ACC112 (cell line): ENCODE results near the gene SETD5.
A peak's percentile ranks its signal among the peaks of the same experiment; 100 is the strongest.

Source experiments
- H2AFZ ChIP-seq: fragments of 200-600 bp; sonication (generic); one replicate; pipeline ENCODE4 v1.6.0; 2017; ENCODE audit warnings: antibody characterized with exemption, low read length; ENCODE audit not compliant: unreplicated experiment
- H3K27ac ChIP-seq: fragments of 200-600 bp; sonication (generic); 2 replicates; pipeline ENCODE4 v1.5.1; 2014; ENCODE audit warnings: low read depth, mild to moderate bottlenecking, antibody characterized with exemption, low read length, moderate library complexity
- H3K27me3 ChIP-seq: fragments of 200-600 bp; sonication (generic); 2 replicates; pipeline ENCODE4 v1.6.1; 2014; ENCODE audit warnings: mild to moderate bottlenecking, antibody characterized with exemption, low read length, moderate library complexity, mixed read lengths; ENCODE audit not compliant: insufficient read depth
- H3K36me3 ChIP-seq: fragments of 200-600 bp; sonication (generic); 2 replicates; pipeline ENCODE4 v1.6.1; 2016; ENCODE audit warnings: mild to moderate bottlenecking, antibody characterized with exemption, low read length, moderate library complexity, mixed read lengths; ENCODE audit not compliant: insufficient read depth
- H3K4me1 ChIP-seq: fragments of 200-600 bp; sonication (generic); one replicate; pipeline ENCODE4 v1.6.1; 2016; ENCODE audit warnings: low read length, mixed read lengths; ENCODE audit not compliant: insufficient read depth, unreplicated experiment, control insufficient read depth
- H3K4me3 ChIP-seq: fragments of 200-600 bp; sonication (generic); 2 replicates; pipeline ENCODE4 v1.5.1; 2014; ENCODE audit warnings: mild to moderate bottlenecking, low read depth, low read length
- H3K79me2 ChIP-seq: fragments of 200-600 bp; sonication (generic); one replicate; pipeline ENCODE4 v1.6.0; 2016; ENCODE audit warnings: low read length; ENCODE audit not compliant: control insufficient read depth, unreplicated experiment, insufficient read depth

The SETD5 gene

GRCh38 chr3:9412293-9412692 is 14.9 kb downstream of the SETD5 start:
- Histone ChIP-seq H3K36me3 (peaks cover 7% of the 10 kb centered on the region), H3K27me3 (no peaks in the 10 kb centered on the region), H2AFZ (no peak overlapping the region), H3K27ac (no peak overlapping the region), H3K4me1 (peaks cover 28% of the 10 kb centered on the region), H3K4me3 (no peak overlapping the region), H3K79me2 (peaks cover 99% of the 10 kb centered on the region)

DNA sequence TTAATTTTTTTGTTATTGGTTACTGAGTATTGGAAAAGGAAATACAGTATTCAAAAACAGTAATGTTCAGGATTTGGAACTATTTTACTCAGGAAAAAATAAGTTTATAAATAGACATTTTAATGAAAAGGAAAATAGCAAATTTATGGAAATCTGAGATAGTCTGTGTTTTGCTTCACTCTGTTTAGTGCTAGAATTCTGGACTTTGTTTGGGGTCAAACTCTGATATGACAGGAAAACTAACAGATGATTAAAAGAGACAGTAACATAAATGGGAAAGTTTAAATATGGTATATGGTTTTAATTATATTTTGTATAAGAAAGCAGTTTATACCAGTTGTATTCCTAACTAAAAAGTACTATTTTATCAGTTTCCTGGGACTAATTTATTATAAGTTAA is 17.4 kb downstream of the SETD5 start:
- 0 out of 2 replicates have a peak overlapping the region, but pooled peaks have one; percentile 7 for H3K27ac ChIP-seq
- H3K27me3 ChIP-seq, result no peaks in the 10 kb centered on the region
- H3K36me3 ChIP-seq, result no peaks in the 10 kb centered on the region; the same call in 1 of the 2 replicates
- H3K79me2 ChIP-seq, result peaks cover 96% of the 10 kb centered on the region
- no peak overlapping the region for H2AFZ ChIP-seq
- peaks cover 28% of the 10 kb centered on the region for H3K4me1 ChIP-seq
- no peak overlapping the region for H3K4me3 ChIP-seq

GRCh38 chr3:9415485-9416138 is 18.2 kb downstream of the SETD5 start:
- Histone ChIP-seq H3K4me3 (no peak overlapping the region), H2AFZ (no peak overlapping the region), H3K36me3 (no peaks in the 10 kb centered on the region; the same call in 1 of the 2 replicates), H3K79me2 (peaks cover 96% of the 10 kb centered on the region), H3K4me1 (peaks cover 32% of the 10 kb centered on the region), H3K27me3 (no peaks in the 10 kb centered on the region), H3K27ac (peak overlapping the region; percentile 44)

DNA sequence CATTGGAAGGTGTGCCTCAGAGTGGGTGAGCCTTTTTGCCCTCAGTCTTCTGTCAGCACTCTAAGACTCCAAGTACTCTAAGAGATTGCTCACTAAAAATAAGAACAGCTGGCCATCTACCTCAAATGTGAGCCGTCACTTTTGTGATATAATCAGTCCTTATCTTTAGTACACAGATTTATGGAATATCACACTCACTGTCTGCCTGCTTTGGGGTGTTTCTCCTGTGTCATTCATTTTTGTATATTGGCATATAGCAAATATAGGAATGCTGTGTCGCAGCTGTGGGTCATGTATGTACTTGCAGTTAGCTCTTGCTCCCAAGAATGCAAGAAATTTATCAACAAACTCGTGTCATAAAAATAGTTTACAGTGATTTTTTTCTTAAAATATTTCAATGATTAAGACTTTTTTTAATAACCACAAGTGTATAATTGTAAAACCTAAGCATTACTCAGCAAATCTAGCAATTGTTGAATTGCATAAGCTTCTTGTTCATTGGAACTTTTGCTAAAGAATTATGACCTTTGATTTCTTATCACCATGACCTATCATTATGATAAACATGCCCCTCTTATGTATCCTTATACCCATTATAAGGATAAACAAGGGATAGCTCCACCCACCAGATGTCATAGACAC is 18.8 kb downstream of the SETD5 start:
- H3K4me1 ChIP-seq, result peaks cover 39% of the 10 kb centered on the region
- H2AFZ ChIP-seq, result no peak overlapping the region
- no peaks in the 10 kb centered on the region for H3K27me3 ChIP-seq
- H3K36me3 ChIP-seq, result no peaks in the 10 kb centered on the region; the same call in 1 of the 2 replicates
- H3K27ac ChIP-seq, result peak overlapping the region; percentile 44
- no peak overlapping the region for H3K4me3 ChIP-seq
- peaks cover 96% of the 10 kb centered on the region for H3K79me2 ChIP-seq

DNA sequence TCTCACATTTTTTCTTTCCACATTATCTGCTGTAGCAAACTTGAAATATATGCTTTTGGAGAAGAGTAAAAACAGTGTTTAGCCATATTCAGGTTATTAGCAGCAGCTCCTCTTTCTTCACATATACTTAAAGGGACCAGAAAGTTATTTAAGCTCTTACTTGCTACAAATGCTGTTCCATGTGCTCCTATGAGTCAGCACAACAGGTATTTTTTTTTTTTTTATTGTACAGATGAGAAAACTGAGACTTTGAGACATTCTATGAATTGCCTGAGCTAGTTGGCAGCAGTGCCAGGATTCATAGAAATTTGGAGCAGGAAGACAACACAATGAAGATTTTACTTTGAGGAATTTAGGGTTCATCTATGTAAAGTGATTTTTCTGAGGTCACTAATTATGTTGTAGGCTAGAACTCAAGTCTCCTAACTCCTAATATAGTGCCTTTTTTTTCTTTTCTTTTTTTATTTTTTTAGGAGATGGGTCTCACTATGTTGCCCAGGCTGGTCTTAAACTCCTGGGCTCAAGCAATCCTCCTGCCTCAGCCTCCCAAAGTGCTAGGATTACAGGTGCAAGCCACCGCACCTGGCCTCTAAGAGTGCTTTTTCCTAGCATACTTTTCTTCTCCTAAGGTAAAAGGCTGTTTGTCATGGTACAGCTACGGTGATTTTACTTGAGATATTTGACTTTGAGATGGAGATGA is 23.6 kb downstream of the SETD5 start:
- no peaks in the 10 kb centered on the region for H3K27me3 ChIP-seq
- no peak overlapping the region for H2AFZ ChIP-seq
- H3K36me3 ChIP-seq, result no peaks in the 10 kb centered on the region; the same call in 1 of the 2 replicates
- H3K4me3 ChIP-seq, result no peak overlapping the region
- H3K27ac ChIP-seq, result peak overlapping the region; percentile 90
- peaks cover 56% of the 10 kb centered on the region for H3K4me1 ChIP-seq
- peaks cover 94% of the 10 kb centered on the region for H3K79me2 ChIP-seq

DNA sequence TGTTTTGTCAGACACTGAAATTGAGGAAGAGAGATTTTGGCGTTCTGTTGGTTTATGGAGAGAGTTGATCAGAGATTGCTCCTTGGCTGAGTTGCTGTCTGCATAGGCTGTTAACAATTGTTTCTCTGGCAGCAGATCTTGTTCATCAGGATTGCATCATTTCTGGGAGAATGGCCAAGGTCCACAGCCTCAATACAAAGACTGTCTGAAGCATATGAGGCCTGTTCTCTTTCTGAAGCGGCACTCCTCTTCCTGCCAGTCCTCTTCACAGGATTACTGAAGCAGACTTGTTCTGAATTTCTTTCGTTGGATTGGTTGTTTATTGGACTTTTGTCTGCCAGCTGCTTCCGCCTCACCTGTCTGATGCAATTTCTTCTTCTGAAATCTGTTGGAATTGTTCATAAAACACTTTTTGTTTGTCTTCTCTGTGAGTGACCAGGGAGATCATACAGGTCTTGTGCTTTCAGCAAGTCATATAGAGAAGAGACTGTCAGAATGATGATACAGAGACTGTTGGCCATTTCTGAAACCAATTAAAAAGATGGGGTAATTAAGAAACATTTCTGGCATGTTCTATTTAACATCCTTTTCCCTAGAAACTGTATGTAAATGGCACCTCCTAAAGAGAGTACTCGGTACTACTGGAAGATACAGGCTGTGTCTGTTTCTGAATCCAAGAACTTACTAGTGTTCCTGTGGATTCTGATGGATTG is 25.5 kb downstream of the SETD5 start:
- Histone ChIP-seq H3K36me3 (peaks cover 10% of the 10 kb centered on the region), H3K27me3 (no peaks in the 10 kb centered on the region)

DNA sequence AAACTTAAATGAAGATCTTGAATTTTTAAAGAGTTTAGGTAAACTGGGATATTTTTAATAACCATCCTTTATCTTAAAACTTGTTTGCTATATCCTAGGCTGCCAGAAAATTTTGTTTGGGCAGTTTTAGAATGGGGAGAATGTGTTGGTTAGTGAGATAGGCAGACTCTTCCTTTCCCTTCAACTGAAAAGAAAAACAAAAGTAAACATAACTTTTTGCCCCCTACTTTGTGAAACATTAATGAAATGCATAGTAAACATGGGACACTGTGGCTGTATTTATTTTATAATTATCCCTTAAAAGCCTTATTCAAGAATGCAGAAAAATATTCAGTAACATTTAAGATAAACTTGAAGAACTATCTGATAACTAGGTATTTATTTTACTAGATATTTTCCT is 31.0 kb downstream of the SETD5 start:
- Histone ChIP-seq H3K79me2 (peaks cover 93% of the 10 kb centered on the region), H2AFZ (no peak overlapping the region), H3K27ac (no peak overlapping the region), H3K36me3 (peaks cover 63% of the 10 kb centered on the region), H3K4me3 (no peak overlapping the region), H3K4me1 (peaks cover 34% of the 10 kb centered on the region), H3K27me3 (no peaks in the 10 kb centered on the region)

More for the DNA sequence above, 25.5 kb downstream of the SETD5 start:
- Histone ChIP-seq H2AFZ (no peak overlapping the region), H3K4me1 (peaks cover 57% of the 10 kb centered on the region), H3K4me3 (peak overlapping the region; percentile 62), H3K27ac (peak overlapping the region; percentile 90), H3K79me2 (peaks cover 96% of the 10 kb centered on the region)

- peaks cover 80% of the 10 kb centered on the region for H3K36me3 ChIP-seq
- no peak overlapping the region for H3K27ac ChIP-seq
- no peak overlapping the region for H2AFZ ChIP-seq
- H3K4me3 ChIP-seq, result no peak overlapping the region
- peaks cover 12% of the 10 kb centered on the region for H3K4me1 ChIP-seq
- H3K79me2 ChIP-seq, result peaks cover 91% of the 10 kb centered on the region
- no peaks in the 10 kb centered on the region for H3K27me3 ChIP-seq
Observed at GRCh38 chr3:9430733-9431132, 33.3 kb downstream of the SETD5 start.

- peaks cover 80% of the 10 kb centered on the region for H3K79me2 ChIP-seq
- H2AFZ ChIP-seq, result no peak overlapping the region
- H3K4me3 ChIP-seq, result no peak overlapping the region
- no peaks in the 10 kb centered on the region for H3K27me3 ChIP-seq
- peaks cover 78% of the 10 kb centered on the region for H3K36me3 ChIP-seq
- H3K27ac ChIP-seq, result no peak overlapping the region
- H3K4me1 ChIP-seq, result peaks cover under 1% of the 10 kb centered on the region
Observed at GRCh38 chr3:9433627-9434521, 36.5 kb downstream of the SETD5 start.

GRCh38 chr3:9435316-9435715 is 37.9 kb downstream of the SETD5 start:
- H3K79me2 ChIP-seq, result peaks cover 81% of the 10 kb centered on the region
- H2AFZ ChIP-seq, result no peak overlapping the region
- no peak overlapping the region for H3K27ac ChIP-seq
- H3K4me1 ChIP-seq, result peaks cover 5% of the 10 kb centered on the region
- H3K36me3 ChIP-seq, result peaks cover 72% of the 10 kb centered on the region
- H3K4me3 ChIP-seq, result no peak overlapping the region
- H3K27me3 ChIP-seq, result no peaks in the 10 kb centered on the region
